Immature natural killer cell (primary cell): ENCODE data around the gene RPL6. TPM values are rescaled to one million over a fixed set of nuclear protein-coding genes. Genes with fewer than 3 reads are reported as not detected.
"Not testable (repeated sequence)": the region's sequence is repeated elsewhere in the genome, so short reads cannot be mapped to it uniquely, and the experiment has no call there.

ENCODE experiments used
- DNase-seq, 3 donors: peaks; one replicate each; pipeline ENCODE4 v3.0.0; 2022; ENCODE audit warnings: mixed read lengths in 1 of 3
- H3K27ac Mint-ChIP-seq, 6 donors: one replicate each; pipeline ENCODE4 v1.8.0; 2020; ENCODE audit warnings: mixed read lengths in 6 of 6, mild to moderate bottlenecking in 5 of 6, inconsistent platforms in 4 of 6, moderate library complexity in 3 of 6
- H3K27me3 Mint-ChIP-seq, 3 donors: one replicate each; pipeline ENCODE4 v1.8.0; 2020 to 2021; ENCODE audit warnings: low read depth in 3 of 3, mild to moderate bottlenecking in 3 of 3, mixed read lengths in 3 of 3, moderate library complexity in 3 of 3, inconsistent platforms in 1 of 3
- H3K36me3 Mint-ChIP-seq, 3 donors: one replicate each; pipeline ENCODE4 v1.8.0; 2020; ENCODE audit warnings: mixed read lengths in 3 of 3, inconsistent platforms in 2 of 3, mild to moderate bottlenecking in 2 of 3
- H3K4me1 Mint-ChIP-seq, 2 donors: one replicate each; pipeline ENCODE4 v1.8.0; 2020; ENCODE audit warnings: inconsistent platforms in 2 of 2, mild to moderate bottlenecking in 2 of 2, mixed read lengths in 2 of 2, moderate library complexity in 1 of 2
- H3K4me3 Mint-ChIP-seq, 5 donors: one replicate each; pipeline ENCODE4 v1.8.0; 2020; ENCODE audit warnings: mild to moderate bottlenecking in 5 of 5, mixed read lengths in 5 of 5, inconsistent platforms in 3 of 5, moderate library complexity in 3 of 5
- H3K9me3 Mint-ChIP-seq, 6 donors: one replicate each; pipeline ENCODE4 v1.8.0; 2020; ENCODE audit warnings: mild to moderate bottlenecking in 6 of 6, mixed read lengths in 6 of 6, inconsistent platforms in 4 of 6, moderate library complexity in 3 of 6
- polyA plus RNA-seq, 3 donors: library from polyadenylated mRNA; unstranded; fragments of 300-500 nt; fragmentation: Illumina TruSeq; gene quantifications; one replicate each; pipeline ENCODE4 v1.2.3, GENCODE V29; 2021

The RPL6 gene
- polyA plus RNA-seq, 3 donors from 2014 or later: 212 to 435 (median 395) TPM

DNA sequence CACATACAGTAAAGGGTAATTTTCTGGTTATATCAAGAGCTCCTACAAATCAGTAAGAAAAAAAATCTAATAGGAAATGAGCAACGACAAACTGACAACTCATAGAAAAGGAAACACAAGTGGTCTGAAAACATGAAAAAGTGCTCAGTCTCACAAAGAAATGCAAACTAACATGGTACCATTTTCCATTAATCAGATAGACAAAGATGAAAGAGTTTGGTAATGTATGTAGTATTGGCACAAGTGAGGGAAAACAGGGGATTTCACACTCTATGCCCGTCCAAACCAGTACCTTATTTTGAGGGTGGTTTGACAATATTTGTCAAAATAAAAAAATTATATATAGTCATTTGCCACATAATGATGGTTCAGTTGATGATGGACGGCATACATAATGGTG is 22.6 kb upstream of the RPL6 start:
- H3K27ac Mint-ChIP-seq: peak overlapping the region in 1 of 6 donors; percentile 22
- no peak for DNase-seq
- H3K36me3 Mint-ChIP-seq: peaks cover 0 to 3% (median 0%) of the 10 kb centered on the region in 3 donors
- H3K4me3 Mint-ChIP-seq: peak overlapping the region in 1 of 5 donors; percentile 11
- H3K4me1 Mint-ChIP-seq: peaks cover 26 to 38% of the 10 kb centered on the region in 2 donors
- H3K27me3 Mint-ChIP-seq: no peaks in the 10 kb centered on the region
- no peaks in the 10 kb centered on the region for H3K9me3 Mint-ChIP-seq

DNA sequence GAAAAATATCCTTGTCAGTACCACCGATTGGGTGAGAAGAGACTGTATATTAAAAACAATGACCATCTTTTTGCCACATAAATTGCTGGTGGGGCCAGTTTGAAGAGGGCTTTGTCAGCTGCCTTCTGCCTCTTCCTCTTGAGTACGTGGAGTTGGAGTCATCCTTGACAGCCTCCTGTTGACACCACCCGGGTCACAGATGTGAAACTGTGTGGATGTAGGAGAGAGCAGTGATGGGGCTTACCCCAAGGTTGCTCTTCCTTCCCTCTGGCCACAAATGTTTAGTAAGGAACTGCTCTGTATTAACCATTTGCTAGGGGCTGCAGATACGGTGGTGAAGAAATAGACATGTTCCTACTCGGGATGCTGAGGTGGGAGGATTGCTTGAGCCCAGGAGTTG is 21.5 kb upstream of the RPL6 start:
- no peaks in the 10 kb centered on the region for H3K9me3 Mint-ChIP-seq
- H3K4me3 Mint-ChIP-seq: no peak overlapping the region
- H3K4me1 Mint-ChIP-seq: peaks cover 32 to 33% of the 10 kb centered on the region in 2 donors
- no peaks in the 10 kb centered on the region for H3K27me3 Mint-ChIP-seq
- H3K36me3 Mint-ChIP-seq: peaks cover 0 to 3% (median 0%) of the 10 kb centered on the region in 3 donors
- DNase-seq: no peak
- H3K27ac Mint-ChIP-seq: peak overlapping the region in 1 of 6 donors; percentile 61

- H3K27ac Mint-ChIP-seq: peak overlapping the region in 2 of 6 donors; percentile 1 to 2
- H3K27me3 Mint-ChIP-seq: no peaks in the 10 kb centered on the region
- no peak for DNase-seq
- H3K9me3 Mint-ChIP-seq: no peaks in the 10 kb centered on the region
- no peak overlapping the region for H3K4me3 Mint-ChIP-seq
- H3K36me3 Mint-ChIP-seq: peaks cover 0 to 3% (median 0%) of the 10 kb centered on the region in 3 donors
- H3K4me1 Mint-ChIP-seq: peaks cover 44 to 46% of the 10 kb centered on the region in 2 donors
Observed at GRCh38 chr12:112427760-112428159, 18.4 kb upstream of the RPL6 start.

DNA sequence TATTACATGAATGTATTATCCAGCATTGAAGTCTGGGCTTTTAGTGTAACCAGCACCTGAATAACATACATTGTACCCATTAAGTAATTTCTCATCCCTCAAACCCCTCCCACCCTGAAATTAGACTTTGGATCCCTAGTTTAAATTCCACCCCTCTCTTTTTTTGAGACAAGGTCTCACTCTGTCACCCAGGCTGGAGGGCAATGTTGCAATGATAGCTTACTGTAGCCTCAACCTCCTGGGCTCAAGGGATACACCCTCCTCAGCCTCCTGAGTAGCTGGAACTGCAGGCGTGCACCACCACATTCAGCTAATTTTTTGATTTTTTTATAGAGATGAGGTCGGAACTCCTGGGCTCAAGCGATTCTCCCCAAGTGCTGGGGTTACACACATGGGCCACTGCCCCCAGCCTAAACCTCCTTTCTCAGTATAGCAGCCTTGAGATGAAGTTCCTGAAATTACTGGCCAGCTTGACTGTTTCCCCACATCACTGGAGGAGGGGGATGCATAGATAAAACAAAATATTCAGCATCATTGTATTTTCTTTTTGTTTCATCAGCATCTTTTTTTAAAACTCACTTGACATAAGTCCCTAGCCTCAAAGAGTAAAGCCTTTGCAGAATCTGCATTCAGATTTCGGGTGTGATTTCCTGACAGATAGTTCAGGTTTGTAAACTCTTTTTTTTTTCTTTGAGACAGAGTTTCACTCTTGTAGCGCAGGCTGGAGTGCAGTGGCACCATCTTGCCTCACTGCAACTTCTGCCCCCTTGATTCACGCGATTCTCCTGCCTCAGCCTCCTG is 16.4 kb upstream of the RPL6 start:
- no peak for DNase-seq
- H3K4me1 Mint-ChIP-seq: peaks cover 43 to 49% of the 10 kb centered on the region in 2 donors
- H3K36me3 Mint-ChIP-seq: no peaks in the 10 kb centered on the region
- H3K4me3 Mint-ChIP-seq: no peak overlapping the region
- peak overlapping the region in 1 of 6 donors; percentile 16 for H3K27ac Mint-ChIP-seq
- no peaks in the 10 kb centered on the region for H3K9me3 Mint-ChIP-seq
- no peaks in the 10 kb centered on the region for H3K27me3 Mint-ChIP-seq

- Mint-ChIP-seq H3K27ac (peak overlapping the region in 1 of 6 donors; percentile 8), H3K4me3 (no peak overlapping the region), H3K36me3 (no peaks in the 10 kb centered on the region), H3K9me3 (no peaks in the 10 kb centered on the region), H3K27me3 (peaks cover 4 to 7% (median 4%) of the 10 kb centered on the region in 3 donors), H3K4me1 (peaks cover 54 to 59% of the 10 kb centered on the region in 2 donors)
- no peak for DNase-seq
Observed at GRCh38 chr12:112424126-112424525, 14.7 kb upstream of the RPL6 start.

GRCh38 chr12:112422531-112422930 is 13.1 kb upstream of the RPL6 start:
- peak overlapping the region in 2 of 6 donors; percentile 31 to 32 for H3K27ac Mint-ChIP-seq
- peaks cover 9 to 12% (median 10%) of the 10 kb centered on the region in 3 donors for H3K27me3 Mint-ChIP-seq
- H3K4me1 Mint-ChIP-seq: peaks cover 54 to 59% of the 10 kb centered on the region in 2 donors
- H3K9me3 Mint-ChIP-seq: no peaks in the 10 kb centered on the region
- H3K36me3 Mint-ChIP-seq: no peaks in the 10 kb centered on the region
- DNase-seq: no peak
- no peak overlapping the region for H3K4me3 Mint-ChIP-seq

GRCh38 chr12:112421363-112421762 is 12.0 kb upstream of the RPL6 start:
- DNase-seq: no peak
- Mint-ChIP-seq H3K36me3 (no peaks in the 10 kb centered on the region), H3K27me3 (peaks cover 9 to 12% (median 11%) of the 10 kb centered on the region in 3 donors), H3K27ac (peak overlapping the region in 1 of 6 donors; percentile 39), H3K9me3 (no peaks in the 10 kb centered on the region), H3K4me3 (no peak overlapping the region), H3K4me1 (peaks cover 54 to 66% of the 10 kb centered on the region in 2 donors)

GRCh38 chr12:112420740-112421139 is 11.3 kb upstream of the RPL6 start:
- Mint-ChIP-seq H3K27ac (peak overlapping the region; percentile 8 to 63 (median 42)), H3K36me3 (no peaks in the 10 kb centered on the region), H3K4me1 (peaks cover 48 to 66% of the 10 kb centered on the region in 2 donors), H3K27me3 (peaks cover 9 to 12% (median 11%) of the 10 kb centered on the region in 3 donors), H3K4me3 (peak overlapping the region; percentile 71 to 93 (median 86)), H3K9me3 (no peaks in the 10 kb centered on the region)
- no peak for DNase-seq

DNA sequence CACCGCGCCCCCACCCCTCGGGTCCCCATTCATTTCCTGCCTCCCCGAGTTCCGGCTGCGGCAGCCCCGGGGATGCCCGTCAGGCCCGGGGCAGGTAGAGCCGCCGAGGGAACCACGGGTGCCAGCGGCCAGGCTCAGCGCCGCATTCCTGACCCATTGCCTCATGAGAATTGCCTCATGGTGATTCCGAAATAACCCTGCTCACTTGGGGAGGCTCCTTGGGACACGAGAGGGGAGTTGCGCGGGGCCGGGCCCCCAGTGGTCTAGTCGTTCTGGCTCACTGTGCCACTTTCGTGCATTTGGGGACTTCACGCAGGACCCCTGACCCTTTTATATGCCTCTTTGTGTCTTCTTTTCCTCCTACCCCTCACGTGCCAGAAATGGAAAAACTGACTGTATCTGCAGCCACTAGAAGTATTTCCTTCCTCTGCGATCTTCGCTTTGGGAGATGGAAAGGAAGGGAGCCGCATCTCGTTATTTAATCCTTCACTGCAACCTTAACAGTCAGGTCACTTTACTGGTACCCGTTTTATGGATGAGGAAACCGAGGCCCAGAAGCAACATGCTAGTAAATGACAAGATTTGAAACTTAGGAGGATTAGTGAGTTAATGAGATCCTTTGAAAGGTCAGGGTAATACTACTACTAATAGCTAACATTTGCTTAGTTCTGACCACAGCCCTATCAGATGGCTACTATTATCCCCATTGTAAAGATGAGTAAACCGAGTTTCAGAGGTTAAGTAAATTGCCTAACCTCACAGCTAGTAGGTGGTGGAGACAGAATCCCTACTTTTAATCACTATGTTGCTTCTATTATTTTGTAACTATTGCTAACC is 10.1 kb upstream of the RPL6 start:
- H3K4me3 Mint-ChIP-seq: peak overlapping the region; percentile 86 to 94 (median 92)
- DNase-seq: no peak
- H3K27ac Mint-ChIP-seq: peak overlapping the region; percentile 90 to 95 (median 92)
- no peaks in the 10 kb centered on the region for H3K9me3 Mint-ChIP-seq
- peaks cover 43 to 60% of the 10 kb centered on the region in 2 donors for H3K4me1 Mint-ChIP-seq
- peaks cover 9 to 13% (median 11%) of the 10 kb centered on the region in 3 donors for H3K27me3 Mint-ChIP-seq
- no peaks in the 10 kb centered on the region for H3K36me3 Mint-ChIP-seq

DNA sequence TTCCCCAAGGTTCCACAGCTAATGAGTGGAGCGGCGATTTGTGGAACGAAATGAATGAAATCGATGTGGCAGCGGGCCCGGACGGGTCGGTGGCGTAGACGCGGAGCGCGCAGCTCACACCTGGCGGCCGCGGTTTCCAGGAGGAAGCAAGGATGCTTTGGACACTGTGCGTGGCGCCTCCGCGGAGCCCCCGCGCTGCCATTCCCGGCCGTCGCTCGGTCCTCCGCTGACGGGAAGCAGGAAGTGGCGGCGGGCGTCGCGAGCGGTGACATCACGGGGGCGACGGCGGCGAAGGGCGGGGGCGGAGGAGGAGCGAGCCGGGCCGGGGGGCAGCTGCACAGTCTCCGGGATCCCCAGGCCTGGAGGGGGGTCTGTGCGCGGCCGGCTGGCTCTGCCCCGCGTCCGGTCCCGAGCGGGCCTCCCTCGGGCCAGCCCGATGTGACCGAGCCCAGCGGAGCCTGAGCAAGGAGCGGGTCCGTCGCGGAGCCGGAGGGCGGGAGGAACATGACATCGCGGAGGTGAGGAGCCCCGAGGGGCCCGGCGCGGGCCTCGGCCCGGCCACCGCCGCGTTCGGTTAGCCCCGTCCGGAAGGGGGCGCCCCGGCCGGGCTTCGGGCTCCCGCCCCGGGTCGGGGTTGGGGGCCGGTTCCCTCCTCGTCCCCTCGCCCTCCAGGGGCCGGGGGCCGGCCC is 9.3 kb upstream of the RPL6 start, which contains the start of gene PTPN11:
Gene PTPN11 (plus strand): TSS at position 340 of the 689 bp plus-strand sequence. CDS start 165 bp downstream, at position 505.
- H3K4me3 Mint-ChIP-seq: peak within 1 kb of the TSS; percentile 94 to 98 (median 97)
- H3K4me1 Mint-ChIP-seq: peaks cover 36 to 53% of the 10 kb centered on the region in 2 donors
- peak within 1 kb of the TSS; percentile 95 to 99 (median 98) for H3K27ac Mint-ChIP-seq
- H3K36me3 Mint-ChIP-seq: no peaks in the 10 kb centered on the region
- no peaks in the 10 kb centered on the region for H3K9me3 Mint-ChIP-seq
- DNase-seq: peak; percentile 91
- H3K27me3 Mint-ChIP-seq: peaks cover 9 to 13% (median 11%) of the 10 kb centered on the region in 3 donors

DNA sequence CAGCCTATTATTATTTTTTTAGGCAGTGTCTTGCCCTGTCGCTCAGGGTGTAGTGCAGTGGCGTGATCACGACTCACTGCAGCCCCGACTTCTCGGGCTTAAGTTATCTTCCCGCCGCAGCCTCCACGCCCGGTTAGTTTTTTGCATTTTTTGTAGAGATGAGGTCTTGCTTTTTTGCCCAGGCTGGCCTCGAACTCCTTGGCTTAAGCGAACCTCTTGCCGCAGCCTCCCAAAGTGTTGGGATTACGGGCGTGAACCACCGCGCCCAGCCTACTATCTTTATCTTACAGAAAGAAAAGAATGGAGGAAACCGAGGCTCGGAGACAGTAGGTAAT is 8.8 kb upstream of the RPL6 start:
- DNase-seq: no peak
- H3K27me3 Mint-ChIP-seq: peaks cover 9 to 13% (median 11%) of the 10 kb centered on the region in 3 donors
- H3K27ac Mint-ChIP-seq: peak overlapping the region; percentile 95 to 99 (median 98)
- H3K4me1 Mint-ChIP-seq: peaks cover 36 to 50% of the 10 kb centered on the region in 2 donors
- no peaks in the 10 kb centered on the region for H3K9me3 Mint-ChIP-seq
- H3K4me3 Mint-ChIP-seq: peak overlapping the region; percentile 94 to 98 (median 97)
- no peaks in the 10 kb centered on the region for H3K36me3 Mint-ChIP-seq

DNA sequence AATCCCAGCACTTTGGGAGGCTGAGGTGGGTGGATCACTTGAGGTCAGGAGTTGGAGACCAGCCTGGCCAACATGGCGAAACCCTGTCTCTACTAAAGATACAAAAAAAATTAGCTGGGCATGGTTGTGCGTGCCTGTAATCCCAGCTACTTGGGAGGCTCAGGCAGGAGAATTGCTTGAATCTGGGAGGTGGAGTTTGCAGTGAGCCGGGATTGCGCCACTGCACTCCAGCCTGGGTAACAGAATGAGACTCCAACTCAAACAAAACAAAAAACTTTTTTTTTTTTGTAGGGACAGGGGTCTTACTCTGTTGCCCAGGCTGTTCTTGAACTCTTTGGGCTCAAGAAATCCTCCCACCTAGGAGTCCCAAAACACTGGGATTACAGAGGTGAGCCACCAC is 6.1 kb upstream of the RPL6 start:
- not testable (repeated sequence) for H3K36me3 Mint-ChIP-seq, H3K4me3 Mint-ChIP-seq

GRCh38 chr12:112413855-112414625 is 4.6 kb upstream of the RPL6 start:
- H3K27ac Mint-ChIP-seq: no peak overlapping the region
- H3K4me3 Mint-ChIP-seq: no peak overlapping the region

More for the DNA sequence above, 6.1 kb upstream of the RPL6 start:
- not testable (repeated sequence) for H3K27ac Mint-ChIP-seq, DNase-seq, H3K9me3 Mint-ChIP-seq
- Mint-ChIP-seq H3K4me1 (peaks cover 22 to 30% of the 10 kb centered on the region in 2 donors), H3K27me3 (peaks cover 9 to 13% (median 11%) of the 10 kb centered on the region in 3 donors)

More at GRCh38 chr12:112413855-112414625, 4.6 kb upstream of the RPL6 start:
- Mint-ChIP-seq H3K9me3 (no peaks in the 10 kb centered on the region), H3K27me3 (peaks cover 5 to 12% (median 7%) of the 10 kb centered on the region in 3 donors), H3K36me3 (no peaks in the 10 kb centered on the region), H3K4me1 (peaks cover 17 to 26% of the 10 kb centered on the region in 2 donors)
- DNase-seq: no peak
